ENCODE data around the gene DENND4B. TPM values are rescaled to one million over a fixed set of nuclear protein-coding genes. Genes with fewer than 3 reads are reported as not detected.

The DENND4B gene
- total and polyA plus RNA-seq, 10 of the 15 experiments (the other 5 are each of a cell fraction or from before 2014, with no cell fraction given), result 12.0 to 74.8 (median 22.7) TPM

- TF ChIP-seq SKIL (IDR thresholded peaks at IDR 0.05; ENCODE audit: low read depth, poor library complexity, severe bottlenecking) (no peak), MYC (IDR thresholded peaks at IDR 0.05; ENCODE audit: insufficient read depth, insufficient read length, insufficient replicate concordance, low read length, severe bottlenecking) (no peak), SUZ12 (IDR thresholded peaks at IDR 0.05; ENCODE audit: unreplicated experiment) (no peak), SREBF2 (IDR thresholded peaks at IDR 0.05; ENCODE audit: low read length) (no peak), KDM1A (IDR thresholded peaks at IDR 0.05; ENCODE audit: borderline replicate concordance) (no peak), SP1 (IDR thresholded peaks at IDR 0.05; ENCODE audit: low read depth, low read length) (peak; percentile 26), ATF2 (IDR thresholded peaks at IDR 0.05; ENCODE audit: low read length) (no peak), NFXL1 (IDR thresholded peaks at IDR 0.05; ENCODE audit: borderline replicate concordance) (no peak), E2F4 (IDR thresholded peaks at IDR 0.05; ENCODE audit: low read depth, low read length) (no peak), HCFC1 (IDR thresholded peaks at IDR 0.05; ENCODE audit: low read length) (peak; percentile 44; the same call in 1 of the 2 replicates), BHLHE40 (IDR thresholded peaks at IDR 0.05; ENCODE audit: borderline replicate concordance in 1 of 2, low read depth in 2 of 2, low read length in 1 of 2) (peak; percentile 80 to 87; a peak in 3 of 4 replicates), ZSCAN29 (IDR thresholded peaks at IDR 0.05) (no peak), CREM (IDR thresholded peaks at IDR 0.05; ENCODE audit: low read depth) (peak; percentile 56), SMAD5 (IDR thresholded peaks at IDR 0.05; ENCODE audit: low read depth) (no peak; the same call in none of the 2 replicates), EED (IDR thresholded peaks at IDR 0.05; ENCODE audit: low read depth) (peak; percentile 74), MXI1 (IDR thresholded peaks at IDR 0.05; ENCODE audit: low read depth, low read length) (no peak), ELK1 (IDR thresholded peaks at IDR 0.05; ENCODE audit: low read depth, low read length) (no peak), CEBPZ (IDR thresholded peaks at IDR 0.05; ENCODE audit: low read depth, low read length) (no peak), LARP7 (IDR thresholded peaks at IDR 0.05) (no peak)
Measured at GRCh38 chr1:153946622-153947241, at the start of gene DENND4B (continued).

Measured in GM12878 (cell line).